Progenitor cell of endocrine pancreas (in vitro differentiated cells): Measurements from ENCODE around the gene TFDP1. TPM values are rescaled to one million over a fixed set of nuclear protein-coding genes. Genes with fewer than 3 reads are reported as not detected.
A peak's percentile ranks its signal among the peaks of the same experiment; 100 is the strongest.
"Not testable (repeated sequence)": the region's sequence is repeated elsewhere in the genome, so short reads cannot be mapped to it uniquely, and the experiment has no call there.

Experiments
- DNase-seq: peaks from one replicate; pipeline ENCODE4 v3.0.0; 2021; ENCODE audit warnings: low spot score; ENCODE audit not compliant: unreplicated experiment
- H3K27ac Mint-ChIP-seq: 2 replicates; pipeline ENCODE4 v1.8.0; 2021; ENCODE audit warnings: mild to moderate bottlenecking, moderate library complexity, mixed read lengths
- H3K27me3 Mint-ChIP-seq: 2 replicates; pipeline ENCODE4 v1.8.0; 2021; ENCODE audit warnings: mixed read lengths
- H3K36me3 Mint-ChIP-seq: 2 replicates; pipeline ENCODE4 v1.8.0; 2022; ENCODE audit warnings: mixed read lengths; ENCODE audit not compliant: insufficient read depth
- H3K4me1 Mint-ChIP-seq: 2 replicates; pipeline ENCODE4 v1.8.0; 2021; ENCODE audit warnings: low read depth, mixed read lengths
- H3K4me3 Mint-ChIP-seq: 2 replicates; pipeline ENCODE4 v1.8.0; 2021; ENCODE audit warnings: low read depth, mild to moderate bottlenecking, moderate library complexity, mixed read lengths
- H3K9me3 Mint-ChIP-seq: 2 replicates; pipeline ENCODE4 v1.8.0; 2021; ENCODE audit warnings: low read depth, mixed read lengths
- total RNA-seq: library from RNA; stranded (reverse); gene quantifications from 2 replicates; pipeline ENCODE4 v1.2.1, GENCODE V29; 2021
- TF ChIP-seq, protein P1 (sequence below): fragments of 200-600 bp; sonication (generic); IDR thresholded peaks from one replicate; pipeline ENCODE4 v1.5.0; 2021; ENCODE audit warnings: antibody characterized with exemption, mild to moderate bottlenecking; ENCODE audit not compliant: unreplicated experiment

TFDP1 gene
- total RNA-seq, 1 donor from 2014 or later, result 58.2 TPM

DNA sequence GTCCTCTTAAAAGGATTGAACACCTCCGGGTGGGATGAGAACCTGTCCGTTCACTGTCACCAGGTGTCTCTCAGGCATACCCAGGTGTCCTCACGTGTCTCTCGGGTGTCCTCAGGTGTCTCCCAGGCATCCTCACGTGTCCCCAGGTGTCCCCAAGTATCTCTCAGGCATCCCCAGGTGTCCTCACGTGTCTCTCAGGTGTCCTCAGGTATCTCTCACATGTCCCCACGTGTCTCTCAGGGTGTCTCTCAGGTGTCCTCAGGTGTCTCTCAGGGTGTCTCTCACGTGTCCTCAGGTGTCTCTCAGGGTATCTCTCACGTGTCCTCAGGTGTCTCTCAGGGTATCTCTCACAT, 39.7 kb downstream of the TFDP1 start:
- Mint-ChIP-seq H3K4me1 (no peaks in the 10 kb centered on the region), H3K27me3 (no peaks in the 10 kb centered on the region), H3K9me3 (no peaks in the 10 kb centered on the region), H3K27ac (no peak overlapping the region), H3K4me3 (no peak overlapping the region), H3K36me3 (peaks cover 30% of the 10 kb centered on the region)
- TF ChIP-seq, protein P1, sequence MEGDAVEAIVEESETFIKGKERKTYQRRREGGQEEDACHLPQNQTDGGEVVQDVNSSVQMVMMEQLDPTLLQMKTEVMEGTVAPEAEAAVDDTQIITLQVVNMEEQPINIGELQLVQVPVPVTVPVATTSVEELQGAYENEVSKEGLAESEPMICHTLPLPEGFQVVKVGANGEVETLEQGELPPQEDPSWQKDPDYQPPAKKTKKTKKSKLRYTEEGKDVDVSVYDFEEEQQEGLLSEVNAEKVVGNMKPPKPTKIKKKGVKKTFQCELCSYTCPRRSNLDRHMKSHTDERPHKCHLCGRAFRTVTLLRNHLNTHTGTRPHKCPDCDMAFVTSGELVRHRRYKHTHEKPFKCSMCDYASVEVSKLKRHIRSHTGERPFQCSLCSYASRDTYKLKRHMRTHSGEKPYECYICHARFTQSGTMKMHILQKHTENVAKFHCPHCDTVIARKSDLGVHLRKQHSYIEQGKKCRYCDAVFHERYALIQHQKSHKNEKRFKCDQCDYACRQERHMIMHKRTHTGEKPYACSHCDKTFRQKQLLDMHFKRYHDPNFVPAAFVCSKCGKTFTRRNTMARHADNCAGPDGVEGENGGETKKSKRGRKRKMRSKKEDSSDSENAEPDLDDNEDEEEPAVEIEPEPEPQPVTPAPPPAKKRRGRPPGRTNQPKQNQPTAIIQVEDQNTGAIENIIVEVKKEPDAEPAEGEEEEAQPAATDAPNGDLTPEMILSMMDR, result no peak
- DNase-seq, result no peak

DNA sequence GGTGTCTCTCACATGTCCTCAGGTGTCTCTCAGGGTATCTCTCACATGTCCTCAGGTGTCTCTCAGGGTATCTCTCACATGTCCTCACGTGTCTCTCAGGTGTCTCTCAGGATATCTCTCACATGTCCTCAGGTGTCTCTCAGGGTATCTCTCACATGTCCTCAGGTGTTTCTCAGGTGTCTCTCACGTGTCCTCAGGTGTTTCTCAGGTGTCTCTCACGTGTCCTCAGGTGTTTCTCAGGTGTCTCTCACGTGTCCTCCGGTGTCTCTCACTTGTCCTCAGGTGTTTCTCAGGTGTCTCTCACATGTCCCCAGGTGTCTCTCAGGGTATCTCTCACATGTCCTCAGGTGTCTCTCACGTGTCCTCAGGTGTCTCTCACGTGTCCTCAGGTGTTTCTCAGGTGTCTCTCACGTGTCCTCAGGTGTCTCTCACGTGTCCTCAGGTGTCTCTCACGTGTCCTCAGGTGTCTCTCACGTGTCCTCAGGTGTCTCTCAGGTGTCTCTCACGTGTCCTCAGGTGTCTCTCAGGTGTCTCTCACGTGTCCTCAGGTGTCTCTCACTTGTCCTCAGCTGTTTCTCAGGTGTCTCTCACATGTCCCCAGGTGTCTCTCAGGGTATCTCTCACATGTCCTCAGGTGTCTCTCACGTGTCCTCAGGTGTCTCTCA, 40.2 kb downstream of the TFDP1 start:
- not testable (repeated sequence) for H3K4me3 Mint-ChIP-seq, H3K27ac Mint-ChIP-seq, H3K4me1 Mint-ChIP-seq, H3K9me3 Mint-ChIP-seq, DNase-seq, H3K27me3 Mint-ChIP-seq
- peaks cover 32% of the 10 kb centered on the region for H3K36me3 Mint-ChIP-seq

DNA sequence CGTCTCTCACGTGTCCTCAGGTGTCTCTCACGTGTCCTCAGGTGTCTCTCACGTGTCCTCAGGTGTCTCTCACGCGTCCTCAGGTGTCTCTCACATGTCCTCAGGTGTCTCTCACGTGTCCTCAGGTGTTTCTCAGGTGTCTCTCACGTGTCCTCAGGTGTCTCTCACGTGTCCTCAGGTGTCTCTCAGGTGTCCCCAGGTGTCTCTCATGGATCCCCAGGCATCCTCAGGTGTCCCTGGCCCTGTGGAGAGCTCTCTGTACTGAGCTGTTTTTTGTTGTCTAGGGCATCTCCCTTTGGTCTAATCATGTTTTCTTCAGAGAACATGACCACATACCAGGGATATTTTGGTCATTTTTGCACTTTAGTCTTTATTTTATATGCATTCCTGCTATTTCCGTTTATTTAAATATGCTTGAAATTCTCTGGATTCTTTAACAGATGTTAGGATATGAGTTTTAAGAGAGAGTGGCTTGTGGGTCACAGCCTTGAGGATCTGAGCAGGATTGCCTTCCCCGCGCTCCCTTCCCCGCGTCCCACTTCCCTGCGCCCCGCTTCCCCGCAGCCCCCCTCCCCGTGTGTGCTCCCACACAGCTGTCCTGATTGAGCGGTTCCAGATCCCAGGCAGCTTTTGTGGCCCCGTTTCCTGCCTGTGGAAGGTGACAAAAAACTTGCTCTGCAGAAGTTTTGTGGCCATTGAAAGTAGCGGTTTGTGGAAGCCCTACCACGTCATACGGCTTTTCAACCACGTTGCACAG, 41.6 kb downstream of the TFDP1 start:
- H3K27me3 Mint-ChIP-seq, result no peaks in the 10 kb centered on the region
- TF ChIP-seq, protein P1, result no peak

DNA sequence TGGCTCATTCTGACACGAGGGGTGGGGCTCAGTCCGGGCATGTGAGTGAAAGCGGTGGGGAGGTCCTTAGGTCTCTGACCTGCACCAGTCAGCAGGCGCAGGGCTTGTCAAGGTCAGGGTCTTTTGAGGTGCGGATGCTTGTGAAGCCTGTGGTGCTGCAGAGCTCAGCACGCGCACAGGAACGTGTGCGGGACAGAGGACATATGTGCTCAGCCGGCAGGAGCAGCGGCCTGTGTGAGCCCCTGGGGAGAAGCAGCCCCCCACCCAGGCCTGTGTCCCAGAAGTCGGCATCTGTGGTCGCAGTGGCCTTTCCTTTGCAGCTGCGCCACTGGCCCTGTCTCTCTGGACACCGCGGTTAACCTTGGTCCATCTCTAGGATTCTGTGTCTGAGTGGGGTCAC, 42.6 kb downstream of the TFDP1 start:
- H3K9me3 Mint-ChIP-seq, result no peaks in the 10 kb centered on the region
- TF ChIP-seq, protein P1, result no peak
- no peaks in the 10 kb centered on the region for H3K27me3 Mint-ChIP-seq
- peaks cover 32% of the 10 kb centered on the region for H3K36me3 Mint-ChIP-seq
- DNase-seq, result no peak
- no peak overlapping the region for H3K4me3 Mint-ChIP-seq
- H3K4me1 Mint-ChIP-seq, result no peaks in the 10 kb centered on the region
- peak overlapping the region; percentile 90 for H3K27ac Mint-ChIP-seq

More for the DNA sequence above, 41.6 kb downstream of the TFDP1 start:
- H3K4me3 Mint-ChIP-seq, result no peak overlapping the region
- DNase-seq, result no peak
- no peaks in the 10 kb centered on the region for H3K4me1 Mint-ChIP-seq
- H3K9me3 Mint-ChIP-seq, result no peaks in the 10 kb centered on the region
- H3K36me3 Mint-ChIP-seq, result peaks cover 33% of the 10 kb centered on the region
- peak overlapping the region; percentile 95 for H3K27ac Mint-ChIP-seq

DNA sequence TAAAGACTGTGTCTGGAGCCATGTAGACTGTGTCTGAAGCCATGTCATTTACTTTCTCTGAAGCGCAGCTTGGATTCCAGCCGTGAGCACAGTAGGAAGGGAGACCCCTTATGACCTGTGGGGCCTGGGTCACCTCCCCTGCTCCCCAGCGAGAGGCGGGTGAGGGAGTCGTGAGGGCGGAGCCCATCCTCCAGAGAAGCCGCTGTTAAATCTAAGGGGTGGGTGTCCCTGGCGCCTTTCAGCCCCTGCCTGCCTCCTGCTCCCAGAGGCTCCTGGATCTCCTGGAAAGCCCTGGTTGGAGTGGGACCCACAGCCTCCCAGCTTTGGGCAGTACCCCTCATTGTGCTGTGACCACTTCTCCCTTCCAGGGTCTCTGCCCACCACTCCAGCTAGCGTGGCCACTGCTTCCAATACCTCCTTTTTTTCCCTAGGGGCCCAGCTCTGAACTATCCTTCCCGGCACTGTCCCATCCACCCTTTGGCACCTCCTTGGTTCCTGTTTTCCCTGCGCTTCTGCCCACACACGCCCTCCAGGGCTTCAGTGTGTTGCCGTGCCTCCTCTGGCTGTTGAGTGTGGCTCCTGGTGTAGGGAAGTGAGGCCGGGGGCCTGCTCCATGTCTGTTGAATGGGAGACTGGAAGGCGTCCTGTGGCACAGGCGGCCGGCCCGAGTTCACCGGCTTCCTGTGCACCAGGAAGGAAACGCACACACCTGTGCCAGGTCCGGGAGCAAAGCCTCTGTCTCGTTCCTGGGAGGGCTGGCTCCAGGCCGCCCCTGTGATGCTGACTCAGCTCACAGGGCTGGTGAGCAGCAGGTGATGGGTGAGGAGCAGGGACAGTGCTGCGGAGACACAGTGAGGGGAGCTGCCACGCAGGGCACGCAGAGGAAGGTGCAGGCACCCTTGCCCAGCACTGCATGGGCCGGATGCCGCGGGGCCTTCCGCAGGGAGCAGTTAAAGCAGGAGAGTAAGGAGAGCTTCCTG, 44.0 kb downstream of the TFDP1 start:
- H3K27ac Mint-ChIP-seq, result peak overlapping the region; percentile 74
- H3K27me3 Mint-ChIP-seq, result no peaks in the 10 kb centered on the region
- peaks cover 29% of the 10 kb centered on the region for H3K36me3 Mint-ChIP-seq
- TF ChIP-seq, protein P1, result no peak
- H3K9me3 Mint-ChIP-seq, result no peaks in the 10 kb centered on the region
- DNase-seq, result no peak
- H3K4me3 Mint-ChIP-seq, result no peak overlapping the region
- no peaks in the 10 kb centered on the region for H3K4me1 Mint-ChIP-seq
